IPS-18a (cell line): ENCODE data around the gene TSHZ2.
"Not testable (repeated sequence)": the region's sequence is repeated elsewhere in the genome, so short reads cannot be mapped to it uniquely, and the experiment has no call there.

ENCODE experiments used
- H3K27ac ChIP-seq: one replicate; pipeline ENCODE4 v1.5.1; 2013; ENCODE audit warnings: low read length
- H3K27me3 ChIP-seq: one replicate; pipeline ENCODE4 v1.6.1; 2013; ENCODE audit warnings: mild to moderate bottlenecking, low read length; ENCODE audit not compliant: control insufficient read depth, insufficient read depth
- H3K36me3 ChIP-seq: one replicate; pipeline ENCODE4 v1.6.1; 2013; ENCODE audit warnings: low read depth, low read length; ENCODE audit not compliant: control insufficient read depth
- H3K4me1 ChIP-seq: one replicate; pipeline ENCODE4 v1.6.1; 2013; ENCODE audit warnings: low read depth, low read length; ENCODE audit not compliant: control insufficient read depth
- H3K4me3 ChIP-seq: one replicate; pipeline ENCODE4 v1.5.1; 2013; ENCODE audit warnings: low read length
- H3K9ac ChIP-seq: one replicate; pipeline ENCODE4 v1.6.1; 2013; ENCODE audit warnings: mild to moderate bottlenecking, low read length, moderate library complexity
- H3K9me3 ChIP-seq: one replicate; pipeline ENCODE4 v1.6.1; 2013; ENCODE audit warnings: low read depth, low read length; ENCODE audit not compliant: control insufficient read depth

Gene TSHZ2

GRCh38 chr20:53513168-53513488 is 541.0 kb downstream of the TSHZ2 start:
- H3K27ac ChIP-seq: no peak overlapping the region
- no peaks in the 10 kb centered on the region for H3K27me3 ChIP-seq
- H3K9ac ChIP-seq: no peak overlapping the region
- no peaks in the 10 kb centered on the region for H3K9me3 ChIP-seq
- H3K4me3 ChIP-seq: no peak overlapping the region
- H3K36me3 ChIP-seq: no peaks in the 10 kb centered on the region
- no peaks in the 10 kb centered on the region for H3K4me1 ChIP-seq

GRCh38 chr20:53513489-53514298 is 541.5 kb downstream of the TSHZ2 start:
- no peak overlapping the region for H3K9ac ChIP-seq
- H3K4me1 ChIP-seq: no peaks in the 10 kb centered on the region
- no peak overlapping the region for H3K4me3 ChIP-seq
- no peaks in the 10 kb centered on the region for H3K9me3 ChIP-seq
- H3K36me3 ChIP-seq: no peaks in the 10 kb centered on the region
- no peak overlapping the region for H3K27ac ChIP-seq
- no peaks in the 10 kb centered on the region for H3K27me3 ChIP-seq

GRCh38 chr20:53515749-53516148 is 543.6 kb downstream of the TSHZ2 start:
- Histone ChIP-seq H3K4me1 (no peaks in the 10 kb centered on the region), H3K4me3 (no peak overlapping the region), H3K9me3 (no peaks in the 10 kb centered on the region), H3K36me3 (no peaks in the 10 kb centered on the region), H3K27me3 (no peaks in the 10 kb centered on the region), H3K27ac (no peak overlapping the region), H3K9ac (no peak overlapping the region)

- H3K9me3 ChIP-seq: no peaks in the 10 kb centered on the region
- no peak overlapping the region for H3K27ac ChIP-seq
- H3K36me3 ChIP-seq: no peaks in the 10 kb centered on the region
- H3K4me3 ChIP-seq: no peak overlapping the region
- H3K9ac ChIP-seq: no peak overlapping the region
- H3K4me1 ChIP-seq: no peaks in the 10 kb centered on the region
- H3K27me3 ChIP-seq: no peaks in the 10 kb centered on the region
Measured at GRCh38 chr20:53517146-53517545, 545.0 kb downstream of the TSHZ2 start.

- not testable (repeated sequence) for H3K27ac ChIP-seq, H3K27me3 ChIP-seq, H3K4me3 ChIP-seq, H3K9me3 ChIP-seq, H3K9ac ChIP-seq, H3K4me1 ChIP-seq, H3K36me3 ChIP-seq
Measured at GRCh38 chr20:53521421-53521820, 549.3 kb downstream of the TSHZ2 start.

GRCh38 chr20:53522026-53522425 is 549.9 kb downstream of the TSHZ2 start:
- H3K4me3 ChIP-seq: no peak overlapping the region

GRCh38 chr20:53522696-53523095 is 550.5 kb downstream of the TSHZ2 start:
- no peak overlapping the region for H3K27ac ChIP-seq
- no peaks in the 10 kb centered on the region for H3K9me3 ChIP-seq
- no peaks in the 10 kb centered on the region for H3K36me3 ChIP-seq
- H3K9ac ChIP-seq: no peak overlapping the region
- H3K4me1 ChIP-seq: no peaks in the 10 kb centered on the region
- no peak overlapping the region for H3K4me3 ChIP-seq
- H3K27me3 ChIP-seq: no peaks in the 10 kb centered on the region

More at GRCh38 chr20:53522026-53522425, 549.9 kb downstream of the TSHZ2 start:
- no peaks in the 10 kb centered on the region for H3K27me3 ChIP-seq
- H3K9ac ChIP-seq: no peak overlapping the region
- H3K9me3 ChIP-seq: no peaks in the 10 kb centered on the region
- H3K27ac ChIP-seq: no peak overlapping the region
- H3K36me3 ChIP-seq: no peaks in the 10 kb centered on the region
- no peaks in the 10 kb centered on the region for H3K4me1 ChIP-seq

GRCh38 chr20:53523615-53524014 is 551.5 kb downstream of the TSHZ2 start:
- not testable (repeated sequence) for H3K36me3 ChIP-seq, H3K9me3 ChIP-seq, H3K27me3 ChIP-seq, H3K9ac ChIP-seq, H3K4me3 ChIP-seq, H3K27ac ChIP-seq, H3K4me1 ChIP-seq

- H3K4me3 ChIP-seq: no peak overlapping the region
- no peaks in the 10 kb centered on the region for H3K9me3 ChIP-seq
- H3K36me3 ChIP-seq: no peaks in the 10 kb centered on the region
- H3K27me3 ChIP-seq: no peaks in the 10 kb centered on the region
- no peaks in the 10 kb centered on the region for H3K4me1 ChIP-seq
- H3K9ac ChIP-seq: no peak overlapping the region
- H3K27ac ChIP-seq: no peak overlapping the region
Measured at GRCh38 chr20:53524589-53525312, 552.6 kb downstream of the TSHZ2 start.

- Histone ChIP-seq H3K4me1 (no peaks in the 10 kb centered on the region), H3K27ac (no peak overlapping the region), H3K9me3 (no peaks in the 10 kb centered on the region), H3K4me3 (no peak overlapping the region), H3K36me3 (no peaks in the 10 kb centered on the region), H3K27me3 (no peaks in the 10 kb centered on the region), H3K9ac (no peak overlapping the region)
Measured at GRCh38 chr20:53527196-53527595, 555.0 kb downstream of the TSHZ2 start.

- no peak overlapping the region for H3K9ac ChIP-seq
- no peaks in the 10 kb centered on the region for H3K9me3 ChIP-seq
- no peaks in the 10 kb centered on the region for H3K4me1 ChIP-seq
Measured at GRCh38 chr20:53529658-53530057, 557.5 kb downstream of the TSHZ2 start.

GRCh38 chr20:53530440-53530839 is 558.3 kb downstream of the TSHZ2 start:
- Histone ChIP-seq H3K27me3 (no peaks in the 10 kb centered on the region), H3K9me3 (no peaks in the 10 kb centered on the region), H3K27ac (no peak overlapping the region), H3K4me3 (no peak overlapping the region), H3K36me3 (no peaks in the 10 kb centered on the region), H3K4me1 (no peaks in the 10 kb centered on the region), H3K9ac (no peak overlapping the region)

More at GRCh38 chr20:53529658-53530057, 557.5 kb downstream of the TSHZ2 start:
- no peak overlapping the region for H3K4me3 ChIP-seq
- H3K27ac ChIP-seq: no peak overlapping the region
- H3K27me3 ChIP-seq: no peaks in the 10 kb centered on the region
- H3K36me3 ChIP-seq: no peaks in the 10 kb centered on the region
